HepG2 (cell line): ENCODE measurements around the gene MAN1B1. TPM values are rescaled to one million over a fixed set of nuclear protein-coding genes. Genes with fewer than 3 reads are reported as not detected.

Source experiments
- ATAC-seq: fragments of 200-7000 bp; cut with Tn5 transposase; 3 replicates; pipeline ENCODE4 v1.9.1; 2020; ENCODE audit warnings: mild to moderate bottlenecking, moderate library complexity
- BruUV-seq: library from RNA; stranded (reverse); fragments of 400-500 nt; replicated peaks from 2 replicates; lab custom pipeline; 2021; lab: Mats Ljungman, UMichigan
- CTCF ChIA-PET: fragments of 300-600 bp; formaldehyde crosslinking; extraction: SDS; loops from one replicate; lab custom pipeline; 2021; ENCODE audit warnings: low total read pairs, inconsistent platforms, low intra/inter-chr PET ratio; lab: Yijun Ruan, JAX
- POLR2A ChIA-PET: fragments of 350-600 bp; sonication (Branson Sonifier 250); formaldehyde crosslinking; loops from one replicate; lab custom pipeline; 2020; ENCODE audit warnings: antibody characterized with exemption, inconsistent platforms; lab: Yijun Ruan, JAX
- DNase-seq: peaks from one replicate; pipeline ENCODE4 v3.0.0-alpha.2; 2015; ENCODE audit warnings: low spot score
- FAIRE-seq: peaks from 3 replicates; lab custom pipeline; 2011; peaks lifted over from hg19 to GRCh38; lab: Jason Lieb, UNC
- H2AFZ ChIP-seq: one replicate; pipeline ENCODE4 v1.6.1; 2011; ENCODE audit warnings: low read length, inconsistent platforms
- H3K27ac ChIP-seq: fragments of 300-600 bp; 3 replicates; pipeline ENCODE4 v1.8.0; 2011; ENCODE audit warnings: mixed run types, mild to moderate bottlenecking, mixed read lengths, low read length, inconsistent platforms; ENCODE audit not compliant: insufficient read depth; ENCODE audit errors: extremely low read length
- H3K27me3 ChIP-seq, 2 experiments: fragments of 200-600 bp in 1 of 2; 2 replicates in 1 of 2; 3 replicates in 1 of 2; pipeline versions ENCODE4 v1.6.0 to v1.8.0; 2011; ENCODE audit warnings: low read length in 2 of 2, mild to moderate bottlenecking in 2 of 2, moderate library complexity in 2 of 2, inconsistent platforms in 1 of 2; ENCODE audit not compliant: insufficient read depth in 2 of 2, control insufficient read depth in 1 of 2
- H3K36me3 ChIP-seq, 2 experiments: fragments of 200-600 bp in 1 of 2; replicated peaks in 1 of 2; 2 replicates in 1 of 2; 3 replicates in 1 of 2; pipeline versions ENCODE4 v1.5.1 to v1.8.0; 2011; ENCODE audit warnings: low read length in 2 of 2, inconsistent platforms in 1 of 2; ENCODE audit not compliant: insufficient read depth in 2 of 2, control insufficient read depth in 1 of 2
- H3K4me1 ChIP-seq: 2 replicates; pipeline ENCODE4 v1.5.1; 2012; ENCODE audit warnings: low read length, inconsistent platforms; ENCODE audit not compliant: insufficient read depth
- H3K4me2 ChIP-seq: 2 replicates; pipeline ENCODE4 v1.6.0; 2011; ENCODE audit warnings: low read depth, low read length, inconsistent platforms
- H3K4me3 ChIP-seq, 3 experiments: fragments of 200-600 bp in 1 of 3; sonication (generic), shearing (Covaris generic) in 1 of 3; replicated peaks in 1 of 3; 2 replicates each; pipeline ENCODE4 v1.5.1; 2011 to 2016; ENCODE audit warnings: low read length in 3 of 3, inconsistent platforms in 2 of 3, low read depth in 2 of 3, mild to moderate bottlenecking in 2 of 3, control low read depth in 1 of 3, mixed read lengths in 1 of 3; ENCODE audit not compliant: insufficient read depth in 1 of 3
- H3K79me2 ChIP-seq: one replicate; pipeline ENCODE4 v1.6.1; 2011; ENCODE audit warnings: low read length, inconsistent platforms; ENCODE audit not compliant: insufficient read depth
- H3K9ac ChIP-seq: 2 replicates; pipeline ENCODE4 v1.6.0; 2011; ENCODE audit warnings: mild to moderate bottlenecking, low read depth, low read length, inconsistent platforms; ENCODE audit not compliant: insufficient read depth
- H3K9me3 ChIP-seq: 2 replicates; pipeline ENCODE4 v1.5.1; 2012; ENCODE audit warnings: mild to moderate bottlenecking, low read length
- H4K20me1 ChIP-seq: 2 replicates; pipeline ENCODE4 v1.6.0; 2011; ENCODE audit warnings: inconsistent platforms, mild to moderate bottlenecking, low read length, moderate library complexity; ENCODE audit not compliant: insufficient read depth
- BHLHE40 ChIP-seq: IDR thresholded peaks from 2 replicates; pipeline ENCODE4 v1.6.1; 2011; ENCODE audit warnings: low read length, improper control_type of control experiment
- CREBL2 ChIP-seq: sonication (generic); formaldehyde crosslinking; IDR thresholded peaks from 2 replicates; pipeline ENCODE4 v1.8.1; 2023; ENCODE audit warnings: missing genetic modification reagents, mild to moderate bottlenecking, borderline replicate concordance
- DBP ChIP-seq: sonication (generic); formaldehyde crosslinking; IDR thresholded peaks from 2 replicates; pipeline ENCODE4 v1.4.0; 2020; ENCODE audit warnings: missing genetic modification reagents; ENCODE audit errors: not compliant biosample characterization
- ELF4 ChIP-seq: sonication (generic); formaldehyde crosslinking; IDR thresholded peaks from 2 replicates; pipeline ENCODE4 v1.5.0; 2020; ENCODE audit warnings: missing genetic modification reagents, mild to moderate bottlenecking, moderate library complexity, borderline replicate concordance
- LRRFIP1 ChIP-seq: sonication (generic); formaldehyde crosslinking; conservative IDR thresholded peaks from 2 replicates; pipeline ENCODE4 v1.4.0; 2020; ENCODE audit warnings: missing genetic modification reagents
- MBD4 ChIP-seq: IDR thresholded peaks from 2 replicates; pipeline ENCODE4 v1.6.1; 2012; ENCODE audit warnings: low read length, inconsistent platforms, borderline replicate concordance
- NCOR1 ChIP-seq: fragments of 200-600 bp; sonication (generic); IDR thresholded peaks from 2 replicates; pipeline ENCODE4 v1.7.0; 2017; ENCODE audit warnings: antibody characterized with exemption, low read length, borderline replicate concordance
- NFYC ChIP-seq: IDR thresholded peaks from 2 replicates; pipeline ENCODE4 v1.6.1; 2016; ENCODE audit warnings: missing genetic modification reagents, missing compliant biosample characterization
- SIN3B ChIP-seq: fragments of 150-350 bp; IDR thresholded peaks from 2 replicates; pipeline ENCODE4 v1.6.1; 2014; ENCODE audit warnings: low read length
- SMC3 ChIP-seq: IDR thresholded peaks from 2 replicates; pipeline ENCODE4 v1.6.1; 2011; ENCODE audit warnings: low read length, improper control_type of control experiment
- SNAPC5 ChIP-seq: sonication (generic); formaldehyde crosslinking; IDR thresholded peaks from 2 replicates; pipeline ENCODE4 v1.8.1; 2023; ENCODE audit warnings: mild to moderate bottlenecking, missing genetic modification reagents, borderline replicate concordance
- SYNCRIP ChIP-seq: fragments of 200-400 bp; formaldehyde crosslinking; IDR thresholded peaks from 2 replicates; pipeline ENCODE4 v1.6.1; 2018; ENCODE audit warnings: mild to moderate bottlenecking, low read depth, low read length; ENCODE audit not compliant: insufficient read depth
- TEAD3 ChIP-seq: optimal IDR thresholded peaks from 2 replicates; pipeline ENCODE3; 2016; ENCODE audit warnings: borderline replicate concordance
- ZFP36L2 ChIP-seq: sonication (generic); formaldehyde crosslinking; IDR thresholded peaks from 2 replicates; pipeline ENCODE4 v1.4.0; 2020; ENCODE audit warnings: missing genetic modification reagents
- ZNF224 ChIP-seq: sonication (generic); formaldehyde crosslinking; IDR thresholded peaks from 2 replicates; pipeline ENCODE4 v1.5.0; 2020; ENCODE audit warnings: mild to moderate bottlenecking, missing genetic modification reagents
- ZNF225 ChIP-seq: sonication (generic); formaldehyde crosslinking; IDR thresholded peaks from 2 replicates; pipeline ENCODE4 v1.4.0; 2020; ENCODE audit warnings: mild to moderate bottlenecking, missing genetic modification reagents
- ZNF317 ChIP-seq: sonication (generic); formaldehyde crosslinking; IDR thresholded peaks from 2 replicates; pipeline ENCODE4 v1.5.0; 2020; ENCODE audit warnings: mild to moderate bottlenecking, missing genetic modification reagents
- ZNF543 ChIP-seq: sonication (generic); formaldehyde crosslinking; IDR thresholded peaks from 2 replicates; pipeline ENCODE4 v1.4.0; 2020; ENCODE audit warnings: mild to moderate bottlenecking, missing genetic modification reagents
- ZNF615 ChIP-seq: sonication (generic); formaldehyde crosslinking; IDR thresholded peaks from 2 replicates; pipeline ENCODE4 v1.5.0; 2020; ENCODE audit warnings: mild to moderate bottlenecking, missing genetic modification reagents, borderline replicate concordance
- ZNF740 ChIP-seq: sonication (generic); formaldehyde crosslinking; IDR thresholded peaks from 2 replicates; pipeline ENCODE4 v1.4.0; 2020; ENCODE audit warnings: missing genetic modification reagents
- ZSCAN29 ChIP-seq: sonication (generic); formaldehyde crosslinking; conservative IDR thresholded peaks from 2 replicates; pipeline ENCODE4 v1.4.0; 2020; ENCODE audit warnings: mild to moderate bottlenecking, missing genetic modification reagents
- WGBS: methylation state at CpG from one replicate; pipeline ENCODE4 v1.1.6; 2017; ENCODE audit warnings: low lambda C conversion rate; 5-methylcytosine and 5-hydroxymethylcytosine counted together
- in situ Hi-C: cut with HindIII; loops from 2 replicates; pipeline ENCODE4 v1.10.0; 2017; ENCODE audit warnings: low pct_unique_long_range_greater_than_20kb; ENCODE audit not compliant: extremely low pct_ligation_motif_present
- intact Hi-C: fragments of 100-400 bp; cut with micrococcal nuclease; formaldehyde crosslinking; loops from one replicate; pipeline ENCODE4 v1.10.0; 2022; ENCODE audit not compliant: unreplicated experiment
- polyA plus RNA-seq, 8 experiments: library from polyadenylated mRNA; depleted of rRNA in 3 of 8; stranded (reverse) in 7 of 8; unstranded in 1 of 8; fragments of >200 nt; fragmentation: Illumina TruSeq in 4 of 8; extraction: Trizol in 4 of 8; gene quantifications; 2 replicates each; pipeline versions ENCODE4 v1.2.1 to v1.2.3, GENCODE V29; 2011 to 2016; ENCODE audit warnings: low read depth in 4 of 8, missing spikeins in 1 of 8, mixed read lengths in 1 of 8; ENCODE audit not compliant: insufficient read depth in 1 of 8
- total RNA-seq, 5 experiments: library from RNA; depleted of rRNA; stranded (reverse); fragments of >200 nt; fragmentation: Illumina TruSeq; extraction: Trizol; gene quantifications; 2 replicates each; pipeline ENCODE4 v1.2.3, GENCODE V29; 2016; ENCODE audit warnings: low read depth in 1 of 5

Gene MAN1B1
- total and polyA plus RNA-seq, 2 of the 13 experiments (the other 11 are each of a cell fraction or from before 2014, with no cell fraction given): 48.9 to 59.5 TPM

- ChIA-PET POLR2A (interaction anchor here (0.7 to 4.4 kb wide), 28 partner anchors 8 to 255 kb away, joined by 3 to 55 read pairs (median 4); partner anchors contain the start of genes ABCA2, MAN1B1, PAXX and SAPCD2), CTCF (interaction anchor here (1.5 kb wide), 1 partner anchor 26 kb away, joined by 4 read pairs; no protein-coding TSS in a partner anchor)
- FAIRE-seq (peak; percentile 90), DNase-seq (peak; percentile 86), ATAC-seq (peak; percentile 79)
- H3K27ac ChIP-seq: peak overlapping the region; percentile 96
- H3K36me3 ChIP-seq: no peaks in the 10 kb centered on the region
- no peak overlapping the region for H2AFZ ChIP-seq
- H3K9me3 ChIP-seq: no peaks in the 10 kb centered on the region
- 34% methylated on average over 4 of the region's 28 CpGs for WGBS
- no peaks in the 10 kb centered on the region for H4K20me1 ChIP-seq
- H3K9ac ChIP-seq: peak overlapping the region; percentile 82
- H3K79me2 ChIP-seq: peaks cover 9% of the 10 kb centered on the region
- in situ Hi-C loops (no loop called here), intact Hi-C loops (no loop called here)
- peaks cover 57% of the 10 kb centered on the region for H3K4me1 ChIP-seq
- no TSS peak for BruUV-seq
- no peaks in the 10 kb centered on the region; a peak in 2 of 5 replicates for H3K27me3 ChIP-seq
- H3K4me3 ChIP-seq: peak overlapping the region; percentile 64 to 84 (median 70)
- H3K4me2 ChIP-seq: peak overlapping the region; percentile 84
- TF ChIP-seq NFYC (CRISPR knock-in tag) (no peak), ZFP36L2 (CRISPR knock-in tag) (no peak), SNAPC5 (no peak), ELF4 (CRISPR knock-in tag) (no peak), NCOR1 (no peak), CREBL2 (CRISPR knock-in tag) (no peak), MBD4 (no peak), ZSCAN29 (CRISPR knock-in tag) (no peak), DBP (CRISPR knock-in tag) (no peak), ZNF224 (CRISPR knock-in tag) (no peak), ZNF615 (CRISPR knock-in tag) (no peak), ZNF543 (CRISPR knock-in tag) (no peak), LRRFIP1 (CRISPR knock-in tag) (no peak), ZNF317 (CRISPR knock-in tag) (peak; percentile 83), ZNF225 (CRISPR knock-in tag) (no peak), SIN3B (no peak), BHLHE40 (no peak), ZNF740 (CRISPR knock-in tag) (0 out of 2 replicates have a peak, but pooled peaks have one; percentile 22), SMC3 (no peak), SYNCRIP (no peak), TEAD3 (peak; percentile 46)
These were observed 31.1 kb upstream of the MAN1B1 start for GRCh38 chr9:137055385-137056364.
